HCT116 (cell line): ENCODE measurements around the gene VWA1. TPM values are rescaled to one million over a fixed set of nuclear protein-coding genes. Genes with fewer than 3 reads are reported as not detected.

Experiments used
- ATAC-seq: fragments of 200-7000 bp; cut with Tn5 transposase; 2 replicates; pipeline ENCODE4 v1.9.1; 2020; ENCODE audit warnings: mild to moderate bottlenecking, moderate library complexity
- BruUV-seq: library from RNA; stranded (reverse); fragments of 400-500 nt; replicated peaks from 2 replicates; lab custom pipeline; 2021; lab: Mats Ljungman, UMichigan
- CTCF ChIA-PET: fragments of 300-600 bp; sonication (Branson Sonifier 250); formaldehyde crosslinking; loops from one replicate; lab custom pipeline; 2021; ENCODE audit warnings: antibody characterized with exemption; lab: Charles Lee
- POLR2A ChIA-PET: fragments of 300-600, 350-600 bp; sonication (Branson Sonifier 250); formaldehyde crosslinking; loops from one replicate; lab custom pipeline; 2021; ENCODE audit warnings: antibody characterized with exemption; lab: Charles Lee
- RAD21 ChIA-PET, 2 experiments: fragments of 300-600 bp; sonication (Branson Sonifier 250); formaldehyde crosslinking; loops; one replicate each; lab custom pipeline; 2023; ENCODE audit warnings: low total read pairs in 2 of 2; ENCODE audit not compliant: uncharacterized antibody in 2 of 2, unreplicated experiment in 2 of 2, low non-redundant PET in 1 of 2; lab: Charles Lee
- DNase-seq: peaks from one replicate; pipeline ENCODE4 v3.0.0-alpha.2; 2010; ENCODE audit warnings: low read depth, low spot score
- H2AFZ ChIP-seq: fragments of 200-600 bp; shearing (Covaris generic), sonication (generic); 2 replicates; pipeline ENCODE4 v1.6.1; 2017; ENCODE audit warnings: low read depth, mixed run types, mixed read lengths, antibody characterized with exemption, low read length; ENCODE audit not compliant: poor library complexity, severe bottlenecking
- H3K27ac ChIP-seq: 2 replicates; pipeline ENCODE4 v1.5.1; 2012; ENCODE audit warnings: low read depth, low read length
- H3K27me3 ChIP-seq: fragments of 200-600 bp; sonication (generic); 2 replicates; pipeline ENCODE4 v1.6.1; 2016; ENCODE audit warnings: mixed run types, low read length, mixed read lengths; ENCODE audit not compliant: insufficient read depth
- H3K36me3 ChIP-seq, 2 experiments: fragments of 200-500 bp in 1 of 2; fragments of 200-600 bp in 1 of 2; sonication (Bioruptor generic) in 1 of 2; sonication (generic) in 1 of 2; 2 replicates each; pipeline versions ENCODE4 v1.5.1 to v1.6.1; 2014 to 2016; ENCODE audit warnings: low read length in 2 of 2, inconsistent platforms in 1 of 2, mixed read lengths in 1 of 2, mixed run types in 1 of 2; ENCODE audit not compliant: insufficient read depth in 2 of 2, control insufficient read depth in 1 of 2
- H3K4me1 ChIP-seq, 2 experiments: fragments of 200-600 bp in 1 of 2; sonication (generic) in 1 of 2; 2 replicates each; pipeline versions ENCODE4 v1.5.1 to v1.6.1; 2012 to 2017; ENCODE audit warnings: low read length in 2 of 2, inconsistent platforms in 1 of 2, mild to moderate bottlenecking in 1 of 2, mixed read lengths in 1 of 2, mixed run types in 1 of 2, moderate library complexity in 1 of 2; ENCODE audit not compliant: insufficient read depth in 2 of 2, control insufficient read depth in 1 of 2
- H3K4me2 ChIP-seq: fragments of 200-600 bp; sonication (generic); 2 replicates; pipeline ENCODE4 v1.6.1; 2017; ENCODE audit warnings: mixed run types, low read length, mixed read lengths
- H3K4me3 ChIP-seq, 2 experiments: fragments of 200-600 bp in 1 of 2; sonication (generic) in 1 of 2; replicated peaks in 1 of 2; 2 replicates each; pipeline ENCODE4 v1.5.1; 2011 to 2016; ENCODE audit warnings: low read length in 2 of 2, control low read depth in 1 of 2, low read depth in 1 of 2, mild to moderate bottlenecking in 1 of 2, mixed read lengths in 1 of 2, mixed run types in 1 of 2
- H3K79me2 ChIP-seq: fragments of 200-600 bp; sonication (generic); 2 replicates; pipeline ENCODE4 v1.6.1; 2017; ENCODE audit warnings: mild to moderate bottlenecking, mixed run types, low read length, moderate library complexity, mixed read lengths; ENCODE audit not compliant: insufficient read depth
- H3K9ac ChIP-seq: fragments of 200-600 bp; sonication (generic); 2 replicates; pipeline ENCODE4 v1.6.1; 2016; ENCODE audit warnings: low read length, mixed read lengths
- H3K9me2 ChIP-seq: fragments of 200-600 bp; sonication (generic), shearing (Covaris generic); 2 replicates; pipeline ENCODE4 v1.6.1; 2017; ENCODE audit warnings: mixed run types, mild to moderate bottlenecking, moderate library complexity; ENCODE audit not compliant: insufficient read depth
- H3K9me3 ChIP-seq, 2 experiments: fragments of 200-500 bp in 1 of 2; fragments of 200-600 bp in 1 of 2; sonication (Bioruptor generic) in 1 of 2; sonication (generic) in 1 of 2; 2 replicates each; pipeline ENCODE4 v1.6.1; 2014 to 2017; ENCODE audit warnings: low read length in 2 of 2, mixed read lengths in 2 of 2, inconsistent platforms in 1 of 2, low read depth in 1 of 2, mild to moderate bottlenecking in 1 of 2, mixed run types in 1 of 2, moderate library complexity in 1 of 2; ENCODE audit not compliant: control insufficient read depth in 1 of 2, insufficient read depth in 1 of 2
- H4K20me1 ChIP-seq: fragments of 200-600 bp; sonication (generic), shearing (Covaris generic); 2 replicates; pipeline ENCODE4 v1.6.1; 2017; ENCODE audit warnings: mixed run types, mild to moderate bottlenecking, moderate library complexity; ENCODE audit not compliant: insufficient read depth
- CBX3 ChIP-seq: IDR thresholded peaks from 2 replicates; pipeline ENCODE4 v1.6.1; 2012; ENCODE audit warnings: low read depth
- EGR1 ChIP-seq: IDR thresholded peaks from 2 replicates; pipeline ENCODE4 v1.6.1; 2012; ENCODE audit warnings: low read depth
- ELF1 ChIP-seq: IDR thresholded peaks from 2 replicates; pipeline ENCODE4 v1.6.1; 2012; ENCODE audit warnings: low read depth, borderline replicate concordance
- EZH2phosphoT487 ChIP-seq: fragments of 200-600 bp; IDR thresholded peaks from 2 replicates; pipeline ENCODE4 v1.6.1; 2018; ENCODE audit warnings: antibody characterized with exemption, borderline replicate concordance
- RAD21 ChIP-seq: IDR thresholded peaks from 2 replicates; pipeline ENCODE4 v1.6.1; 2012; ENCODE audit warnings: low read depth, mild to moderate bottlenecking
- SRF ChIP-seq: IDR thresholded peaks from 2 replicates; pipeline ENCODE4 v1.6.1; 2012; ENCODE audit warnings: low read depth
- TCF7L2 ChIP-seq: IDR thresholded peaks from 2 replicates; pipeline ENCODE4 v1.7.0; 2011; ENCODE audit warnings: borderline replicate concordance, inconsistent platforms; ENCODE audit not compliant: insufficient read depth, insufficient read length; ENCODE audit errors: extremely low read depth
- YY1 ChIP-seq: IDR thresholded peaks from 2 replicates; pipeline ENCODE4 v1.6.1; 2011; ENCODE audit warnings: low read length, low read depth, moderate library complexity, mild to moderate bottlenecking; ENCODE audit not compliant: insufficient replicate concordance; ENCODE audit errors: extremely low read depth
- ZFX ChIP-seq: fragments of 450-650 bp; IDR thresholded peaks from 2 replicates; pipeline ENCODE4 v1.6.1; 2017
- ZNF274 ChIP-seq: fragments of 200-500 bp; sonication (Bioruptor generic); IDR thresholded peaks from 2 replicates; pipeline ENCODE4 v1.6.1; 2014; ENCODE audit warnings: mild to moderate bottlenecking, low read depth, low read length, inconsistent platforms
- intact Hi-C: fragments of 100-400 bp; cut with micrococcal nuclease; formaldehyde crosslinking; loops from 2 replicates; pipeline ENCODE4 v1.10.0; 2022
- total RNA-seq: library from RNA; stranded (reverse); gene quantifications from one replicate; pipeline ENCODE4 v1.2.1, GENCODE V29; 2021; ENCODE audit not compliant: unreplicated experiment
- TF ChIP-seq, protein P1 (sequence below): IDR thresholded peaks from 2 replicates; pipeline ENCODE4 v1.6.1; 2012; ENCODE audit warnings: low read depth
- TF ChIP-seq, protein P2 (sequence below): IDR thresholded peaks from 2 replicates; pipeline ENCODE4 v1.6.1; 2012
- TF ChIP-seq, protein P3 (sequence below), 3 experiments: fragments of 200-600 bp in 1 of 3; sonication (generic) in 1 of 3; IDR thresholded peaks in 2 of 3; conservative IDR thresholded peaks in 1 of 3; 2 replicates each; pipeline ENCODE4 v1.5.1; 2012 to 2017; ENCODE audit warnings: low read depth in 2 of 3, low read length in 2 of 3, antibody characterized with exemption in 1 of 3, borderline replicate concordance in 1 of 3, control low read depth in 1 of 3, mild to moderate bottlenecking in 1 of 3, mixed read lengths in 1 of 3, mixed run types in 1 of 3, moderate library complexity in 1 of 3; ENCODE audit not compliant: insufficient read depth in 1 of 3

The VWA1 gene
- total RNA-seq, 1 experiment from 2014 or later, result 50.6 TPM

DNA sequence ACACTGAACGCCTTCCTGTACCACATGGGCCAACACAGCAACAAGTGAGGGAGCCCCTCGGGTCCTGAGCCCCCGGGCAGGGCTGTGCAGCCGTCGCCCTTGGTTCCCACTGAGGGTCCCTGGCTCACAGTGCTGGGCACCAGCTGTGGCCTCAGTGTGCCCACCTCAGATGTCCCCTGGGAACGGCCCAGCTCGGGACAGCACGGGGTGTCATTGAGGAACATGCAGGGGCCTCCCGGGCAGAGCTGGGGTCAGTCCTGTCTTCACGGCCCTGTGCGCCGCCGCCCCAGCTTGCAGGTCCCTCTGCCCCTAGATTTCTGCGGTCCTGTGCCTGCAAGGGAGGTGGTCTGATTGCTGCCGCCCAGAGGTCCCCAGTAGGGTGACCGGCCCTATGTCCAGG lies 53.7 kb downstream of the VWA1 start:
- Histone ChIP-seq H3K27ac (no peak overlapping the region), H3K36me3 (peaks cover 11 to 60% of the 10 kb centered on the region in 2 experiments; a peak in 3 of 4 replicates), H3K9me3 (no peaks in the 10 kb centered on the region; a peak in 1 of 4 replicates), H3K4me3 (no peak overlapping the region), H3K4me1 (no peaks in the 10 kb centered on the region), H3K27me3 (no peaks in the 10 kb centered on the region), H2AFZ (no peak overlapping the region), H4K20me1 (no peaks in the 10 kb centered on the region), H3K4me2 (no peak overlapping the region), H3K9me2 (no peaks in the 10 kb centered on the region), H3K9ac (no peak overlapping the region), H3K79me2 (peaks cover 13% of the 10 kb centered on the region; the same call in 1 of the 2 replicates)
- TF ChIP-seq TCF7L2 (no peak), YY1 (no peak), ZFX (no peak), CBX3 (no peak), ELF1 (no peak), ZNF274 (no peak), SRF (no peak), EGR1 (no peak), RAD21 (no peak), EZH2phosphoT487 (no peak)
- TF ChIP-seq, protein P1, sequence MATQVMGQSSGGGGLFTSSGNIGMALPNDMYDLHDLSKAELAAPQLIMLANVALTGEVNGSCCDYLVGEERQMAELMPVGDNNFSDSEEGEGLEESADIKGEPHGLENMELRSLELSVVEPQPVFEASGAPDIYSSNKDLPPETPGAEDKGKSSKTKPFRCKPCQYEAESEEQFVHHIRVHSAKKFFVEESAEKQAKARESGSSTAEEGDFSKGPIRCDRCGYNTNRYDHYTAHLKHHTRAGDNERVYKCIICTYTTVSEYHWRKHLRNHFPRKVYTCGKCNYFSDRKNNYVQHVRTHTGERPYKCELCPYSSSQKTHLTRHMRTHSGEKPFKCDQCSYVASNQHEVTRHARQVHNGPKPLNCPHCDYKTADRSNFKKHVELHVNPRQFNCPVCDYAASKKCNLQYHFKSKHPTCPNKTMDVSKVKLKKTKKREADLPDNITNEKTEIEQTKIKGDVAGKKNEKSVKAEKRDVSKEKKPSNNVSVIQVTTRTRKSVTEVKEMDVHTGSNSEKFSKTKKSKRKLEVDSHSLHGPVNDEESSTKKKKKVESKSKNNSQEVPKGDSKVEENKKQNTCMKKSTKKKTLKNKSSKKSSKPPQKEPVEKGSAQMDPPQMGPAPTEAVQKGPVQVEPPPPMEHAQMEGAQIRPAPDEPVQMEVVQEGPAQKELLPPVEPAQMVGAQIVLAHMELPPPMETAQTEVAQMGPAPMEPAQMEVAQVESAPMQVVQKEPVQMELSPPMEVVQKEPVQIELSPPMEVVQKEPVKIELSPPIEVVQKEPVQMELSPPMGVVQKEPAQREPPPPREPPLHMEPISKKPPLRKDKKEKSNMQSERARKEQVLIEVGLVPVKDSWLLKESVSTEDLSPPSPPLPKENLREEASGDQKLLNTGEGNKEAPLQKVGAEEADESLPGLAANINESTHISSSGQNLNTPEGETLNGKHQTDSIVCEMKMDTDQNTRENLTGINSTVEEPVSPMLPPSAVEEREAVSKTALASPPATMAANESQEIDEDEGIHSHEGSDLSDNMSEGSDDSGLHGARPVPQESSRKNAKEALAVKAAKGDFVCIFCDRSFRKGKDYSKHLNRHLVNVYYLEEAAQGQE, result no peak
- TF ChIP-seq, protein P2, sequence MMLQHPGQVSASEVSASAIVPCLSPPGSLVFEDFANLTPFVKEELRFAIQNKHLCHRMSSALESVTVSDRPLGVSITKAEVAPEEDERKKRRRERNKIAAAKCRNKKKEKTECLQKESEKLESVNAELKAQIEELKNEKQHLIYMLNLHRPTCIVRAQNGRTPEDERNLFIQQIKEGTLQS, result no peak
- TF ChIP-seq, protein P3, sequence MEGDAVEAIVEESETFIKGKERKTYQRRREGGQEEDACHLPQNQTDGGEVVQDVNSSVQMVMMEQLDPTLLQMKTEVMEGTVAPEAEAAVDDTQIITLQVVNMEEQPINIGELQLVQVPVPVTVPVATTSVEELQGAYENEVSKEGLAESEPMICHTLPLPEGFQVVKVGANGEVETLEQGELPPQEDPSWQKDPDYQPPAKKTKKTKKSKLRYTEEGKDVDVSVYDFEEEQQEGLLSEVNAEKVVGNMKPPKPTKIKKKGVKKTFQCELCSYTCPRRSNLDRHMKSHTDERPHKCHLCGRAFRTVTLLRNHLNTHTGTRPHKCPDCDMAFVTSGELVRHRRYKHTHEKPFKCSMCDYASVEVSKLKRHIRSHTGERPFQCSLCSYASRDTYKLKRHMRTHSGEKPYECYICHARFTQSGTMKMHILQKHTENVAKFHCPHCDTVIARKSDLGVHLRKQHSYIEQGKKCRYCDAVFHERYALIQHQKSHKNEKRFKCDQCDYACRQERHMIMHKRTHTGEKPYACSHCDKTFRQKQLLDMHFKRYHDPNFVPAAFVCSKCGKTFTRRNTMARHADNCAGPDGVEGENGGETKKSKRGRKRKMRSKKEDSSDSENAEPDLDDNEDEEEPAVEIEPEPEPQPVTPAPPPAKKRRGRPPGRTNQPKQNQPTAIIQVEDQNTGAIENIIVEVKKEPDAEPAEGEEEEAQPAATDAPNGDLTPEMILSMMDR (IDR thresholded peaks at IDR 0.05 in 2 of 3, conservative IDR thresholded peaks at IDR 0.05 in 1 of 3; ENCODE audit: borderline replicate concordance in 1 of 3, insufficient read depth in 1 of 3, low read depth in 2 of 3, low read length in 2 of 3), result no peak
- no TSS peak for BruUV-seq
- CTCF ChIA-PET, result no interaction called here
- RAD21 ChIA-PET, result no interaction called here
- POLR2A ChIA-PET, result no interaction called here
- intact Hi-C loops, result no loop called here
- no peak for DNase-seq
- ATAC-seq, result no peak
